PC-3 (cell line): ENCODE results near the gene SBSN.

Experiments
- CTCF ChIP-seq: fragments of 300-600 bp; sonication (generic); conservative IDR thresholded peaks from 2 replicates; pipeline ENCODE4 v1.5.1; 2017; ENCODE audit warnings: antibody characterized with exemption, low read depth, mild to moderate bottlenecking, low read length
- EZH2 ChIP-seq: fragments of 300-600 bp; sonication (generic); IDR thresholded peaks from one replicate; pipeline ENCODE4 v1.6.1; 2017; ENCODE audit warnings: antibody characterized with exemption, mild to moderate bottlenecking, low read length; ENCODE audit not compliant: unreplicated experiment
- EZH2phosphoT487 ChIP-seq: fragments of 300-600 bp; sonication (generic); IDR thresholded peaks from 2 replicates; pipeline ENCODE4 v1.6.1; 2018; ENCODE audit warnings: mild to moderate bottlenecking, antibody characterized with exemption, low read length, borderline replicate concordance

DNA sequence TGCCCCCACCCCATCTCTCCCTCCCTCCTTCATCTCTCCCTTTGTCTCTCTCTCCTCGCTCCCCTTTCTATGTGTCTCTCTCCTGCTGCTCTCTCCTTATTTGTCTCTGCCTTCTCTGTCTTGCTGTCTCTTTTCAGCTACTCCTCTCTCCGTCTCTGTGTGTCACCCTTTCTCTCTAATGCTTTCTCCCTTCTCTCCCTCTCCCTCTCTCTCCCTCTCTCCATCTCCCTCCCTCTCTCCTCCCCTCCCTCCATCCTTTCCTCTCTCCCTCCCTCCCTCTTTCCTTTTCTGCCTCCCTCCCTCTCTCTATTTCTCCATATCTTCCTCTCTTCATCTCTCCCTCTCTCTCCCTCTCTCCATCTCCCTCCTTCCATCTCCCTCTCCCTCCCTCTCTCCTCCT is 34.7 kb upstream of the SBSN start:
- TF ChIP-seq CTCF (no peak), EZH2phosphoT487 (no peak), EZH2 (no peak)
